Measurements from ENCODE around the gene PSMB9. TPM values are rescaled to one million over a fixed set of nuclear protein-coding genes. Genes with fewer than 3 reads are reported as not detected.
A peak's percentile ranks its signal among the peaks of the same experiment; 100 is the strongest.

Gene PSMB9
- total RNA-seq, 2 donors from 2014 or later, result 4.6 to 14.5 TPM

- H3K9me3 ChIP-seq, result no peaks in the 10 kb centered on the region
- no peak for DNase-seq
- 89 to 92% methylated on average over 6 of the region's 6 CpGs for WGBS, 2 donors
- no peak for TF ChIP-seq POLR2A (IDR thresholded peaks at IDR 0.05)
- no peak for TF ChIP-seq CTCF (IDR thresholded peaks at IDR 0.05)
- H3K36me3 ChIP-seq (replicated peaks in 1 of 2; ENCODE audit: insufficient read depth in 1 of 2, low read depth in 2 of 2), result peaks cover 0 to 2% of the 10 kb centered on the region in 2 donors
- H3K4me1 ChIP-seq, result peaks cover 25% of the 10 kb centered on the region
- no peak for ATAC-seq
- no peaks in the 10 kb centered on the region for H3K27me3 ChIP-seq
- no peak overlapping the region for H3K27ac ChIP-seq
- H3K4me3 ChIP-seq, result no peak overlapping the region
- intact Hi-C loops (cut with DNase I), result no loop called here
Measured at GRCh38 chr6:32842021-32842650, 11.9 kb upstream of the PSMB9 start.

- no peak overlapping the region for H3K4me3 ChIP-seq
- peaks cover 0 to 5% of the 10 kb centered on the region in 2 donors for H3K36me3 ChIP-seq (replicated peaks in 1 of 2; ENCODE audit: insufficient read depth in 1 of 2, low read depth in 2 of 2)
- intact Hi-C loops (cut with DNase I), result no loop called here
- H3K27ac ChIP-seq, result no peak overlapping the region
- no peaks in the 10 kb centered on the region for H3K9me3 ChIP-seq
- H3K4me1 ChIP-seq, result peaks cover 20% of the 10 kb centered on the region
- DNase-seq (no peak), ATAC-seq (no peak)
- no peaks in the 10 kb centered on the region for H3K27me3 ChIP-seq
- 85% methylated on average over 8 of the region's 8 CpGs for WGBS, 2 donors
- TF ChIP-seq CTCF (IDR thresholded peaks at IDR 0.05) (no peak), POLR2A (IDR thresholded peaks at IDR 0.05) (no peak)
Measured at GRCh38 chr6:32842690-32843089, 11.3 kb upstream of the PSMB9 start.

- H3K4me1 ChIP-seq, result peaks cover 17% of the 10 kb centered on the region
- WGBS, 2 donors, result 5 to 13% methylated on average over 21 to 28 of the region's 28 CpGs
- TF ChIP-seq POLR2A (IDR thresholded peaks at IDR 0.05) (no peak), CTCF (IDR thresholded peaks at IDR 0.05) (no peak)
- no peaks in the 10 kb centered on the region for H3K27me3 ChIP-seq
- DNase-seq (no peak), ATAC-seq (no peak)
- no peaks in the 10 kb centered on the region for H3K9me3 ChIP-seq
- H3K27ac ChIP-seq, result peak overlapping the region; percentile 80 to 93 (median 86)
- peaks cover 0 to 11% of the 10 kb centered on the region in 2 donors for H3K36me3 ChIP-seq (replicated peaks in 1 of 2; ENCODE audit: insufficient read depth in 1 of 2, low read depth in 2 of 2)
- intact Hi-C loops (cut with DNase I), result no loop called here
- H3K4me3 ChIP-seq, result peak overlapping the region; percentile 39 to 61
Measured at GRCh38 chr6:32843331-32843978, 10.5 kb upstream of the PSMB9 start.

- peak; percentile 98 for ATAC-seq
- H3K4me1 ChIP-seq, result peaks cover 13% of the 10 kb centered on the region
- TF ChIP-seq POLR2A (IDR thresholded peaks at IDR 0.05), result peak in 2 of 3 donors; percentile 78 to 89
- peak in 4 of 7 experiments; percentile 24 to 45 (median 43) for TF ChIP-seq CTCF (IDR thresholded peaks at IDR 0.05)
- no peaks in the 10 kb centered on the region for H3K27me3 ChIP-seq
- H3K4me3 ChIP-seq, result peak within 1 kb of the TSS; percentile 39 to 61
- no peaks in the 10 kb centered on the region for H3K9me3 ChIP-seq
- peak within 1 kb of the TSS; percentile 80 to 93 (median 86) for H3K27ac ChIP-seq
- H3K36me3 ChIP-seq (replicated peaks in 1 of 2; ENCODE audit: insufficient read depth in 1 of 2, low read depth in 2 of 2), result peaks cover 0 to 11% of the 10 kb centered on the region in 2 donors
- WGBS, 2 donors, result 0 to 1% methylated on average over 32 to 40 of the region's 40 CpGs
- intact Hi-C loops (cut with DNase I), result no loop called here
- peak; percentile 96 to 99 (median 98) for DNase-seq
Measured at GRCh38 chr6:32843979-32844838, 9.8 kb upstream of the PSMB9 start, which contains the start of gene PSMB8. TSS of gene PSMB8 (minus strand) at chr6:32844047. CDS start at chr6:32843996, 51 bp downstream.
